HG03060 (cell line): ENCODE results near the gene PIM3.

Experiments
- ATAC-seq: cut with Tn5 transposase; IDR thresholded peaks from one replicate; pipeline ENCODE4 v1.9.1; 2021; ENCODE audit warnings: low read depth, moderate number of reproducible peaks; ENCODE audit not compliant: unreplicated experiment

The PIM3 gene

GRCh38 chr22:49927483-49928184 is 32.9 kb upstream of the PIM3 start:
- ATAC-seq = no peak

DNA sequence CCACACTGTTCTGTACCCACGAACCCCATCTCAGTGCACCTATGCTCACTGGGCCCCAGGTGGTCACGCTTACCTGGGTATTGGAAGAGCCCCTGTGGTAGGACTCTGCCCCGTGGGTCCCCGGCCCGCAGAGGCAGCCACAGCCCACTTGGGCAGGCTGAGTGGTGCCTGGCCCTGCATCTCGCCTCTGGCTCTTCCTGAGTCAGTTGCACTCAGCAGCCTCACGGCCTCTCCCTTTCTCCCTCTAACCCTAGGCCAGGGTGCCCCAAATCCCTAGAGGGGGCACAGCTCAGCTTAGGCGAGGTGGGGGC is 32.4 kb upstream of the PIM3 start:
- no peak for ATAC-seq

GRCh38 chr22:49928555-49929210 is 31.9 kb upstream of the PIM3 start:
- no peak for ATAC-seq

DNA sequence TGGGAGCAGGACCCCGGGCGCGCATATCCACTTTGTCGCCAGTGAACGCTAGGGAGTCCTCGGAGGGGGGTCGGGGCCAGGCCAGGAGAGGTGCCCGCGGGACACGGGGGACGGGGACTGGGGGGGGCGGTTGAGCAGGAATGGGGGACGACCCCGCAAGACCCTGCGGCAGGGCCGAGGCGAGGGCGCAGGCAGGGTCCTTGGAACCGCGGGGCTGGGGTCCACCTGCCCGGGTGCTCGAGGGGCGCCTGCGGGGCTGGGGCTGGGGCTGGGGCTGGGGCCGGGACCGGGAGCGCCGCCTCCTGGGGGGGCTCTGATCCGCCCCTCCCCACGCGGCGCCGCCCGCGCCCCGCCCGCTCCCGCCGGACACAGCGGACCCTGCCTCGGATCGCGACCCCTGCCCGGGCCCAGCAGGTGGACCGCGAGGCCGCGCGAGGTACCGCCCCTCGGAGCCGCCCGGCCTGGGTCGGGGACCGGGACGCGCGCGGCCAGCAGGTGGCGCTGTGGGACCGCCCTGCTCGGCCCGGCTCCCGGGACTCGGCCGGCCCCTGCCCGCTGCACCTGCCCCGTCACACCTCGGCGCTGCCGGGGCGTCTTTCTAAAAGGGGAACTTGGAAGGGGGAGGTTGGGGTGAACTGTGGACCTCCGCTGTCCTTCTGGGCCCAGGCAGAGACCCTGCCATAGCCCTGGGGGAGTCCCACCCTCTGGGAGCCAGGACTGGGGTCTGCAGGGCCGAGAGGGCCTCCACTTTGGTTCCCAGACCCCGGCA is 31.2 kb upstream of the PIM3 start:
- no peak for ATAC-seq

GRCh38 chr22:49929994-49930575 is 30.5 kb upstream of the PIM3 start:
- ATAC-seq = no peak

DNA sequence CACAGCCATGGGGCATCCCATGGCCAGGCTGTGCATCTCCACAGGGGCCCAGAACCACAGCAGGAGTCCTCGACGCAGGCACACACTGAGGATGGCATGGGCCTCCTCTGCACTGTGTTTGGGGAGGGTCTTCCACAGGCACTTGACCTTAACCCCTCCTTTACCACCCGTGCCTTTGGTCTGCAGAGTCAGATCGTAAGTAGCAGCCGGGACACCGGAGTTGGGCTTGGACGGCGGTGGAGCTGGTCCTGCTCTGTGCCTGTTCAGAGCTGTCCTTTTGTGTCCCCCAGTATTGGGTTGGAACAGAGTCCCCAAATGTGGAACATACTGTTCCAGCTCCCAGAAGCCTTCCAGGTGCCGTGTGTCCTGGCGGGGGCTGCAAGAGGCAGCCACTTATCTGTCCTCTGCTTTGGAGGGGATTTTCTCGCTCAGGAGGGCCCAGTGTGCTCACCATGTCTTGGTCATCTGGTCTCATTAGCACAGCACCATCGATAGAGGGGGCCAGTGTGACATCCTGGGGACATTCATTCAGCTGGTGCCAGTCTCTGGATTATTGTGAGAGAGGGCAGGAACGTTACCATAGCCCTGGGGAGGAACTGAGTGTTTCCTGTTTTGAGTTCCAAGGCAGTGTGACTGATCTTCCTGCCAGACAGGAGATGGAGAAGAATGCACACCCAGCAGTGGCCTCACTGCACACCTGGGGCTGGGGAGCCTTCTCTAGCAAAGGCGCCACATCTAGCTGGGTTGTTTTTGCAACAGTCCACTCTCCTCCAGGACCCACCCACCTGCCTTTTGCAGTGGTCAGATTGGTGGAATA is 29.8 kb upstream of the PIM3 start:
- ATAC-seq = peak; percentile 39

DNA sequence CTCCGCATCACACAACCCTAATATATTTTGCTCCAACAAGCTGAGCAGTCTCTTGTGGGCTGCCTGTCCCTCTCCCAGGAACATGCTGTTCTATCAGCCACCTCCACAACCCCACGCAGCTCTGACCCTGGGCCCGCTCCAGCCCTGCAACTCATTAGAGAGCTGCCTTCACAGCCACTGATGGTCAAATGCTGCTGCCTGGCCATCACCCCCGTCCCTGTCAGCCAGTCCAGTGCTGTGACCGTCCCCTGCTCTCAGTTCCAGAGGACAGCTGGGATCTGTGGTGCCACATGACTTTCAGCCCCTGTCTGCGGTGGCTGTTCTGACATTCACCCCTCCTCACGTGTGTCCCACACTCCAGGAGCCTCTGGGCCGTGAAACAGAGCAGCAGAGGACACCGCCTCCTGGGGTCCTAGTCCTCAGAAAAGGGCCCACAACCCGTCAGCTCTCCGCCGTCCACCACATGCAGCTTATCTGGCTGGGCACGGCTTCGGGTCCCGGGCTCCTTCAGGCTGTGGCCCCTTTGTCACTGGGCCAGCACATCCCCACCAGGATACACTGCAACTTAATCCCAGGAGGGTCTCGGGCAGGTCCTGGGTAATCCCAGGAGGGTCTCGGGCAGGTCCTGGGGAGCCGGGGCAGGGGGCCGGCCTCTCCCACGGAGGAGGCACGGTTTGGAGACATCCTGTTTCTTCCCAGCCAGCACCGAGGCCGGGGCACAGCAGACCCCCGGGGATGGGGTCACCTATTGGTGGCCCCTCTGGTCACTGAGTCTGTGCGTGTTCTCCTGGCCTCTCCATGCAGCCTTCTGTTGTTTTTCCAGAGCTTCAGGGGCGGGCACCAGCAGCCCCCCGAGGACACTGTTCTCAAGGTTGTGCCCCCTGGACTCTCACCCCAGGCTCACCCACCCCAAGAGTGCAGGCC is 27.1 kb upstream of the PIM3 start:
- no peak for ATAC-seq

GRCh38 chr22:49934160-49934890 is 26.2 kb upstream of the PIM3 start:
- ATAC-seq = no peak

- no peak for ATAC-seq
These were observed 25.5 kb upstream of the PIM3 start for GRCh38 chr22:49934891-49935557.

DNA sequence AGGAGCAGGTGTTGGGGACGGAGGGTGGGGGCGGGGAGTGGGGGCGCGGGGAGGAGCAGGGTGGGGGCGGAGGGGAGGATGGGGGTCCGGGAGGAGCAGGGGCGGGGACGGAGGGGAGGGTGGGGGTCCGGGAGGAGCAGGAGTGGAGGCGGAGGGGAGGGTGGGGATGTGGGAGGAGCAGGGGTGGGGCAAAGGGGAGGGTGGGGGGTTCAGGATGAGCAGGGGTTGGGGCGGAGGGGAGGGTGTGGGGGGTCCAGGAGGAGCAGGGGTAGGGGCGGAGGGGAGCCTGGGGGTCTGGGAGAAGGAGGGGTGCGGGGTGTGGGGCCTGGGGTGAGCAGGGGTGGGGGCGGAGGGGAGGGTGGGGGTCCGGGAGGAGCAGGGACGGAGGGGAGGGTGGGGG is 25.0 kb upstream of the PIM3 start:
- no peak for ATAC-seq

- peak; percentile 36 for ATAC-seq
These were observed 24.3 kb upstream of the PIM3 start for GRCh38 chr22:49936018-49936972.

GRCh38 chr22:49936973-49937757 is 23.4 kb upstream of the PIM3 start:
- ATAC-seq = no peak

- ATAC-seq = no peak
These were observed 22.6 kb upstream of the PIM3 start for GRCh38 chr22:49937758-49938564.

DNA sequence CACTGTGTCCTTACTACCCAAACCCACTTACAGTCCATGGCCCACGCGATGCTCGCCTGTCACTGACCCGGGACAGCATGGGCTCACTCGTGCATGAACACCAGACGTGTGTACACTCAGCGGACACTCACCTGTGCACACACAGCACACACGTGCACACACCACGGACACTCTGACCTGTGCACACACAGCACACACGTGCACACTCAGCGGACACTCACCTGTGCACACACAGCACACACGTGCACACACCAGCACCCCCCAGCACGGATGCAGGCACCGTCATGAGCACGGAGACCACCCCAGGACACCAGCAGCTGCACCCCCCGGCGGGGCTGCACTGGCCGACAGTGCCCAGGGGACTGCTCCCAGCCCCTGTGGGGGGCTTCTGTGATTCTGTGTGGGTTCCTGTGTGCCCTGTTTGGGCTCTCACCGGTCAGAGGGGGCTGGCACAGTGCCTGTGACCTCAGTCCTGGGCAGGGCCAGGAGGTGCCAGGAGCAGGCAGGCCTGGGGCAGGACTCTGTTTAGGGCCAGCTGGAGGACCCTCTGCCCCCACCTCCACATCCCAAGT is 21.9 kb upstream of the PIM3 start:
- no peak for ATAC-seq
